Measurements from ENCODE around the gene KPNA5. TPM values are rescaled to one million over a fixed set of nuclear protein-coding genes. Genes with fewer than 3 reads are reported as not detected.

The KPNA5 gene
- total RNA-seq, 1 experiment from 2014 or later: 12.0 TPM

DNA sequence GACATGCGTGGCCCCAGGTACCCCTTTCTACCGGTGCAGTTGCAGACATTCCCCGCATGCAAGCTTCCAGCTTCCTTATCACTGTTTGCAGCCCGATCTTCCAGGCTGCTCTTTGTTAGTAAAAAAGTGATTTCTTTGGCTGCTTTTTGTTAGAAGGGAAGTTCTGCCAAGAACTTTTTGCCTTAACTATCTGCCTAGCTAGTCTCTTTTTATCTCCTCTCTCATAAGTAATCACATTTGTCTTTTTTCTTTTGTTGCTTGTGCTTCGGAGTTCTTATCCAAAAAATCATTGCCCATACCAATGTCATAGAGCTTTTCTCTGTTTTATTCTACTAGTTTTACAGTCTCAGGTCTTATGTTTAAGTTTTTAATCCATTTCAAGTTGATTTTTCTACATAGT, 64.2 kb downstream of the KPNA5 start:
- H3K27me3 Mint-ChIP-seq (ENCODE audit: insufficient read depth, unreplicated experiment): peaks cover 6% of the 10 kb centered on the region
- no peaks in the 10 kb centered on the region for H3K9me3 Mint-ChIP-seq (ENCODE audit: unreplicated experiment)
- no peak overlapping the region for H3K27ac Mint-ChIP-seq (ENCODE audit: unreplicated experiment)
- no peak for TF ChIP-seq CTCF (IDR thresholded peaks at IDR 0.05; ENCODE audit: insufficient read depth in 1 of 2, low read depth in 1 of 2, low read length in 1 of 2, severe bottlenecking in 1 of 2, unreplicated experiment in 1 of 2)
- no peak overlapping the region for H3K4me3 ChIP-seq (ENCODE audit: low read depth, low read length)
- H3K4me1 ChIP-seq: no peaks in the 10 kb centered on the region
- no peaks in the 10 kb centered on the region for H3K4me1 Mint-ChIP-seq (ENCODE audit: low read depth, unreplicated experiment)
- intact Hi-C loops (cut with micrococcal nuclease; ENCODE audit: unreplicated experiment): no loop called here
- no peak for DNase-seq
- H3K9me3 ChIP-seq: no peaks in the 10 kb centered on the region
- H3K36me3 ChIP-seq (ENCODE audit: control insufficient read depth, insufficient read depth, low read length): no peaks in the 10 kb centered on the region
- H3K4me3 Mint-ChIP-seq (ENCODE audit: unreplicated experiment): no peak overlapping the region
- no peaks in the 10 kb centered on the region for H3K27me3 ChIP-seq (replicated peaks; ENCODE audit: control insufficient read depth, insufficient read depth, low read length)
- ChIA-PET CTCF (no interaction called here), POLR2A (no interaction called here)
- BruUV-seq (replicated peaks): no TSS peak
- H3K36me3 Mint-ChIP-seq (ENCODE audit: insufficient read depth, unreplicated experiment): no peaks in the 10 kb centered on the region

DNA sequence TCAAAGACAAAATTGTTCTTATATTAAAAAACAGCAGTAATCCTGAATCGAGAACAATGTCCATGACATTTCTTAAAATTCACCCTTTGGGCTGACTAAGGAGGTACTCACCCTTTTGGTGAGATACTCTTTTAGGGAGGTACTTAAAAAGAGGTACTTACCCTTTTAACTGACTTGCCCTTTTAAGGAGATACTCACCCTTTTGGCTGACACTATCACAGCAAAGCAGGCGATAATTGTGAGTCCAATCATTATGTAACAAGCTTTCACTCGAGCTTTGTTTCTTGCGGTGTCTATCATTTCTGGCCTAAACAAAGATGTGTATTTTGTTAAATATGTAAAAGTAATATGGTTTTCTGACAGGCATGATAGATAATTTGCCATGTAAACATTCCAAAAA, 80.8 kb downstream of the KPNA5 start:
- H3K9me3 ChIP-seq: no peaks in the 10 kb centered on the region
- no TSS peak for BruUV-seq (replicated peaks)
- no peak overlapping the region for H3K4me3 ChIP-seq (ENCODE audit: low read depth, low read length)
- no peak overlapping the region for H3K27ac Mint-ChIP-seq (ENCODE audit: unreplicated experiment)
- H3K4me1 ChIP-seq: no peaks in the 10 kb centered on the region
- CTCF ChIA-PET: no interaction called here
- no peaks in the 10 kb centered on the region for H3K4me1 Mint-ChIP-seq (ENCODE audit: low read depth, unreplicated experiment)
- H3K36me3 Mint-ChIP-seq (ENCODE audit: insufficient read depth, unreplicated experiment): no peaks in the 10 kb centered on the region
- TF ChIP-seq CTCF (IDR thresholded peaks at IDR 0.05; ENCODE audit: insufficient read depth in 1 of 2, low read depth in 1 of 2, low read length in 1 of 2, severe bottlenecking in 1 of 2, unreplicated experiment in 1 of 2): no peak
- intact Hi-C loops (cut with micrococcal nuclease; ENCODE audit: unreplicated experiment): no loop called here
- no peaks in the 10 kb centered on the region for H3K9me3 Mint-ChIP-seq (ENCODE audit: unreplicated experiment)
- no peaks in the 10 kb centered on the region for H3K27me3 ChIP-seq (replicated peaks; ENCODE audit: control insufficient read depth, insufficient read depth, low read length)
- no peak for DNase-seq
- no peak overlapping the region for H3K4me3 Mint-ChIP-seq (ENCODE audit: unreplicated experiment)
- H3K36me3 ChIP-seq (ENCODE audit: control insufficient read depth, insufficient read depth, low read length): no peaks in the 10 kb centered on the region
- POLR2A ChIA-PET: no interaction called here
- H3K27me3 Mint-ChIP-seq (ENCODE audit: insufficient read depth, unreplicated experiment): no peaks in the 10 kb centered on the region

GRCh38 chr6:116762235-116762634, 81.2 kb downstream of the KPNA5 start:
- no peaks in the 10 kb centered on the region for H3K36me3 ChIP-seq (ENCODE audit: control insufficient read depth, insufficient read depth, low read length)
- H3K4me3 ChIP-seq (ENCODE audit: low read depth, low read length): no peak overlapping the region
- Mint-ChIP-seq H3K27ac (ENCODE audit: unreplicated experiment) (no peak overlapping the region), H3K27me3 (ENCODE audit: insufficient read depth, unreplicated experiment) (no peaks in the 10 kb centered on the region), H3K4me1 (ENCODE audit: low read depth, unreplicated experiment) (no peaks in the 10 kb centered on the region), H3K36me3 (ENCODE audit: insufficient read depth, unreplicated experiment) (no peaks in the 10 kb centered on the region), H3K4me3 (ENCODE audit: unreplicated experiment) (no peak overlapping the region), H3K9me3 (ENCODE audit: unreplicated experiment) (no peaks in the 10 kb centered on the region)
- no peak for TF ChIP-seq CTCF (IDR thresholded peaks at IDR 0.05; ENCODE audit: insufficient read depth in 1 of 2, low read depth in 1 of 2, low read length in 1 of 2, severe bottlenecking in 1 of 2, unreplicated experiment in 1 of 2)
- ChIA-PET CTCF (no interaction called here), POLR2A (no interaction called here)
- H3K27me3 ChIP-seq (replicated peaks; ENCODE audit: control insufficient read depth, insufficient read depth, low read length): no peaks in the 10 kb centered on the region
- H3K9me3 ChIP-seq: no peaks in the 10 kb centered on the region
- no peak for DNase-seq
- no peaks in the 10 kb centered on the region for H3K4me1 ChIP-seq
- no TSS peak for BruUV-seq (replicated peaks)
- intact Hi-C loops (cut with micrococcal nuclease; ENCODE audit: unreplicated experiment): no loop called here

All from Caco-2 (cell line).